Liver (tissue), 9 donors: ENCODE measurements around the gene MAG. TPM values are rescaled to one million over a fixed set of nuclear protein-coding genes. Genes with fewer than 3 reads are reported as not detected.

Experiments
- DNase-seq: peaks from one replicate; pipeline ENCODE4 v3.0.0-alpha.2; 2017; ENCODE audit warnings: low spot score
- H3K27ac ChIP-seq, 2 donors: one replicate each; pipeline ENCODE4 v1.7.0; 2013; ENCODE audit warnings: inconsistent platforms in 2 of 2, low read length in 2 of 2, control low read depth in 1 of 2, low read depth in 1 of 2, mild to moderate bottlenecking in 1 of 2
- H3K27me3 ChIP-seq, 4 donors: one replicate each; pipeline versions ENCODE4 v1.6.1 to v1.7.0; 2013; ENCODE audit warnings: low read length in 3 of 4, inconsistent platforms in 1 of 4, mild to moderate bottlenecking in 1 of 4, moderate library complexity in 1 of 4; ENCODE audit not compliant: control insufficient read depth in 4 of 4, insufficient read depth in 4 of 4
- H3K36me3 ChIP-seq, 4 donors: one replicate each; pipeline versions ENCODE4 v1.6.1 to v1.7.0; 2013; ENCODE audit warnings: low read length in 3 of 4, mild to moderate bottlenecking in 3 of 4, low read depth in 1 of 4, moderate library complexity in 1 of 4; ENCODE audit not compliant: control insufficient read depth in 4 of 4, insufficient read depth in 3 of 4
- H3K4me1 ChIP-seq, 4 donors: one replicate each; pipeline versions ENCODE4 v1.6.1 to v1.7.0; 2013; ENCODE audit warnings: low read length in 3 of 4, mild to moderate bottlenecking in 3 of 4, moderate library complexity in 1 of 4; ENCODE audit not compliant: control insufficient read depth in 4 of 4, insufficient read depth in 4 of 4
- H3K4me3 ChIP-seq, 3 donors: one replicate each; pipeline versions ENCODE4 v1.6.1 to v1.7.0; 2013; ENCODE audit warnings: low read length in 3 of 3, control low read depth in 1 of 3, low read depth in 1 of 3, mild to moderate bottlenecking in 1 of 3
- H3K9ac ChIP-seq, 2 donors: one replicate each; pipeline ENCODE4 v1.7.0; 2013; ENCODE audit warnings: low read length in 2 of 2, mild to moderate bottlenecking in 2 of 2, moderate library complexity in 2 of 2, control low read depth in 1 of 2, low read depth in 1 of 2
- H3K9me3 ChIP-seq, 4 donors: one replicate each; pipeline versions ENCODE4 v1.6.1 to v1.7.0; 2013; ENCODE audit warnings: low read length in 3 of 4; ENCODE audit not compliant: control insufficient read depth in 4 of 4
- ATF3 ChIP-seq: IDR thresholded peaks from 2 replicates; pipeline ENCODE4 v1.6.1; 2016; ENCODE audit warnings: antibody characterized with exemption
- CTCF ChIP-seq: fragments of 150-350 bp; IDR thresholded peaks from 2 replicates; pipeline ENCODE4 v1.5.1; 2017; ENCODE audit warnings: improper control_type of control experiment, low read depth, low read length; ENCODE audit not compliant: missing input control
- EGR1 ChIP-seq, 2 donors: IDR thresholded peaks; 2 replicates each; pipeline ENCODE4 v1.6.1; 2016 to 2018; ENCODE audit warnings: antibody characterized with exemption in 2 of 2, low read depth in 2 of 2
- FOXA1 ChIP-seq: IDR thresholded peaks from 2 replicates; pipeline ENCODE4 v1.6.1; 2016; ENCODE audit warnings: antibody characterized with exemption
- FOXA2 ChIP-seq: IDR thresholded peaks from 2 replicates; pipeline ENCODE4 v1.6.1; 2016; ENCODE audit warnings: antibody characterized with exemption
- GABPA ChIP-seq, 2 donors: IDR thresholded peaks in 1 of 2; conservative IDR thresholded peaks in 1 of 2; 2 replicates each; pipeline ENCODE4 v1.6.1; 2016; ENCODE audit warnings: antibody characterized with exemption in 2 of 2, mild to moderate bottlenecking in 1 of 2, moderate library complexity in 1 of 2
- HNF4A ChIP-seq, 2 donors: conservative IDR thresholded peaks; 2 replicates each; pipeline ENCODE4 v1.6.1; 2016; ENCODE audit warnings: antibody characterized with exemption in 2 of 2, mild to moderate bottlenecking in 2 of 2
- HNF4G ChIP-seq: IDR thresholded peaks from 2 replicates; pipeline ENCODE4 v1.6.1; 2016; ENCODE audit warnings: antibody characterized with exemption
- JUND ChIP-seq, 2 donors: IDR thresholded peaks; 2 replicates each; pipeline ENCODE4 v1.6.1; 2016; ENCODE audit warnings: antibody characterized with exemption in 2 of 2
- MAX ChIP-seq: IDR thresholded peaks from 2 replicates; pipeline ENCODE4 v1.6.1; 2016; ENCODE audit warnings: antibody characterized with exemption
- NR2F2 ChIP-seq: IDR thresholded peaks from 2 replicates; pipeline ENCODE4 v1.6.1; 2016; ENCODE audit warnings: antibody characterized with exemption
- RAD21 ChIP-seq, 2 donors: IDR thresholded peaks; 2 replicates each; pipeline ENCODE4 v1.6.1; 2016; ENCODE audit warnings: antibody characterized with exemption in 2 of 2, mild to moderate bottlenecking in 2 of 2
- REST ChIP-seq: IDR thresholded peaks from 2 replicates; pipeline ENCODE4 v1.6.1; 2016; ENCODE audit warnings: antibody characterized with exemption, mild to moderate bottlenecking
- RXRA ChIP-seq, 2 donors: IDR thresholded peaks; 2 replicates each; pipeline ENCODE4 v1.6.1; 2017 to 2018; ENCODE audit warnings: antibody characterized with exemption in 2 of 2, mild to moderate bottlenecking in 1 of 2
- SP1 ChIP-seq: IDR thresholded peaks from 2 replicates; pipeline ENCODE4 v1.6.1; 2018; ENCODE audit warnings: antibody characterized with exemption, mild to moderate bottlenecking
- TAF1 ChIP-seq: conservative IDR thresholded peaks from 2 replicates; pipeline ENCODE4 v1.6.1; 2016; ENCODE audit warnings: antibody characterized with exemption, mild to moderate bottlenecking
- YY1 ChIP-seq: IDR thresholded peaks from 2 replicates; pipeline ENCODE4 v1.6.1; 2016; ENCODE audit warnings: antibody characterized with exemption, mild to moderate bottlenecking
- ZBTB33 ChIP-seq: IDR thresholded peaks from 2 replicates; pipeline ENCODE4 v1.6.1; 2016; ENCODE audit warnings: antibody characterized with exemption
- WGBS: extraction: QIAGEN DNeasy Blood & Tissue Kit; methylation state at CpG from one replicate; pipeline ENCODE4 v1.1.7; 2013; 5-methylcytosine and 5-hydroxymethylcytosine counted together
- polyA plus RNA-seq, 2 donors: library from polyadenylated mRNA; stranded (reverse) in 1 of 2; unstranded in 1 of 2; fragments of 200-250 nt in 1 of 2; fragments of >200 nt in 1 of 2; fragmentation: Nextera tagmentation in 1 of 2; extraction: Ambion mirVana in 1 of 2; gene quantifications; one replicate each; pipeline versions ENCODE4 v1.2.1 to v1.2.3, GENCODE V29; 2013 to 2015
- total RNA-seq, 2 donors: library from RNA; depleted of rRNA; stranded (reverse); fragments of >200 nt; gene quantifications; one replicate each; pipeline ENCODE4 v1.2.3, GENCODE V29; 2014
- donor health status: healthy.
- donor health status: healthy.
- donor health status: healthy.
- donor health status: healthy.
- donor health status: healthy.

Gene MAG
- total and polyA plus RNA-seq, 4 donors: 0.29 to 3.9 (median 0.33) TPM; not detected in 1

GRCh38 chr19:35318679-35319448, 26.9 kb downstream of the MAG start (continued):
- TF ChIP-seq CTCF: no peak
- no peak for TF ChIP-seq EGR1 (IDR thresholded peaks at IDR 0.05; ENCODE audit: low read depth in 2 of 2)
- no peak for TF ChIP-seq HNF4A (conservative IDR thresholded peaks at IDR 0.05)
- TF ChIP-seq RXRA (IDR thresholded peaks at IDR 0.05): no peak
- no peak for TF ChIP-seq FOXA1

- Histone ChIP-seq H3K4me3 (no peak overlapping the region), H3K27ac (no peak overlapping the region), H3K9ac (no peak overlapping the region), H3K27me3 (no peaks in the 10 kb centered on the region), H3K9me3 (no peaks in the 10 kb centered on the region), H3K36me3 (no peaks in the 10 kb centered on the region), H3K4me1 (peaks cover 0 to 2% (median 0%) of the 10 kb centered on the region in 4 donors)
- DNase-seq: no peak
- 74% methylated on average over 12 of the region's 12 CpGs for WGBS
- TF ChIP-seq TAF1: no peak
- TF ChIP-seq REST: no peak
- no peak for TF ChIP-seq FOXA2
- TF ChIP-seq RAD21 (IDR thresholded peaks at IDR 0.05): no peak
- TF ChIP-seq MAX: no peak
- TF ChIP-seq HNF4A (conservative IDR thresholded peaks at IDR 0.05): no peak
- TF ChIP-seq SP1: no peak
- TF ChIP-seq EGR1 (IDR thresholded peaks at IDR 0.05; ENCODE audit: low read depth in 2 of 2): no peak
- TF ChIP-seq FOXA1: no peak
- no peak for TF ChIP-seq ZBTB33
- TF ChIP-seq YY1: no peak
- no peak for TF ChIP-seq JUND (IDR thresholded peaks at IDR 0.05)
- TF ChIP-seq ATF3: no peak
- no peak for TF ChIP-seq NR2F2
- TF ChIP-seq HNF4G: no peak
- TF ChIP-seq GABPA (IDR thresholded peaks at IDR 0.05 in 1 of 2, conservative IDR thresholded peaks at IDR 0.05 in 1 of 2): no peak
- TF ChIP-seq RXRA (IDR thresholded peaks at IDR 0.05): no peak
- no peak for TF ChIP-seq CTCF
Observed at GRCh38 chr19:35320065-35320713, 28.2 kb downstream of the MAG start.
